ENCODE results near the gene FOXN3. TPM values are rescaled to one million over a fixed set of nuclear protein-coding genes. Genes with fewer than 3 reads are reported as not detected.

Gene FOXN3
- total and polyA plus RNA-seq, 10 donors, result 9.2 to 121 (median 98.3) TPM

DNA sequence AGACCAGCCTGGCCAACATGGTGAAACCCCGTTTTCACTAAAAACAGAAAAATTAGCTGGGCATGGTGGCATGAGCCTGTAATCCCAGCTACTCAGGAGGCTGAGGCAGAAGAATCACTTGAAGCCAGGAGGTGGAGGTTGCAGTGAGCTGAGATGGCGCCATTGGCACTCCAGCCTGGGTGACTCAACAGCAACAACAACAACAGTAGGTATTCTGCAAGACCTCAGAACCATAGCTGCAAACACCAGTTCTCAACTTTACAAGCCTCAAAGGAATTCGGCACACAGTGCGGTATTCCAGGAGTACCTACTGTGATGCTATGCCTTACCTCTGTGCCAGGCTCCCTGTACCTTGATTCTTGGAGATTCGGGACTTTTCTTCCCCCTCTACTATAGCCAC lies 15.8 kb downstream of the FOXN3 start:
- DNase-seq, result no peak
- no peak overlapping the region for H3K27ac ChIP-seq
- WGBS, 5 donors, result 84 to 96% (median 94%) methylated on average over 5 of the region's 5 CpGs
- no peaks in the 10 kb centered on the region for H3K9me3 ChIP-seq
- no peak overlapping the region for H3K4me3 ChIP-seq
- H3K27me3 ChIP-seq (replicated peaks in 1 of 7), result no peaks in the 10 kb centered on the region
- peaks cover 0 to 37% (median 0%) of the 10 kb centered on the region in 6 donors for H3K36me3 ChIP-seq
- intact Hi-C loops (cut with DNase I; ENCODE audit: low total_unique reads), result no loop called here
- H3K4me1 ChIP-seq, result peaks cover 5 to 72% (median 22%) of the 10 kb centered on the region in 6 donors
- TF ChIP-seq POLR2A (IDR thresholded peaks at IDR 0.05) (no peak), CTCF (IDR thresholded peaks at IDR 0.05 in 8 of 11, conservative IDR thresholded peaks at IDR 0.05 in 3 of 11) (no peak), POLR2AphosphoS5 (IDR thresholded peaks at IDR 0.05) (no peak)

GRCh38 chr14:89400529-89400928 lies 16.5 kb downstream of the FOXN3 start:
- H3K36me3 ChIP-seq, result peaks cover 0 to 31% (median 0%) of the 10 kb centered on the region in 6 donors
- no peaks in the 10 kb centered on the region for H3K27me3 ChIP-seq (replicated peaks in 1 of 7)
- DNase-seq, result no peak
- no peak for TF ChIP-seq POLR2A (IDR thresholded peaks at IDR 0.05)
- no peak for TF ChIP-seq POLR2AphosphoS5 (IDR thresholded peaks at IDR 0.05)
- TF ChIP-seq CTCF (IDR thresholded peaks at IDR 0.05 in 8 of 11, conservative IDR thresholded peaks at IDR 0.05 in 3 of 11), result no peak
- intact Hi-C loops (cut with DNase I; ENCODE audit: low total_unique reads), result no loop called here
- H3K27ac ChIP-seq, result no peak overlapping the region
- WGBS, 5 donors, result 96 to 97% (median 97%) methylated on average over 2 of the region's 2 CpGs
- peaks cover 5 to 77% (median 23%) of the 10 kb centered on the region in 6 donors for H3K4me1 ChIP-seq
- H3K4me3 ChIP-seq, result no peak overlapping the region
- no peaks in the 10 kb centered on the region for H3K9me3 ChIP-seq

GRCh38 chr14:89399594-89400068 lies 17.4 kb downstream of the FOXN3 start:
- Histone ChIP-seq H3K27me3 (replicated peaks in 1 of 7) (no peaks in the 10 kb centered on the region), H3K36me3 (peaks cover 0 to 22% (median 0%) of the 10 kb centered on the region in 6 donors), H3K27ac (peak overlapping the region in 5 of 8 donors; percentile 8 to 40 (median 37)), H3K4me1 (peaks cover 5 to 80% (median 26%) of the 10 kb centered on the region in 6 donors), H3K9me3 (no peaks in the 10 kb centered on the region), H3K4me3 (no peak overlapping the region)
- intact Hi-C loops (cut with DNase I; ENCODE audit: low total_unique reads), result no loop called here
- DNase-seq, result no peak
- WGBS, 5 donors, result 45 to 65% (median 56%) methylated on average over 10 of the region's 10 CpGs
- no peak for TF ChIP-seq POLR2A (IDR thresholded peaks at IDR 0.05)

- Histone ChIP-seq H3K4me3 (no peak overlapping the region), H3K36me3 (peaks cover 0 to 19% (median 0%) of the 10 kb centered on the region in 6 donors), H3K4me1 (peaks cover 5 to 83% (median 27%) of the 10 kb centered on the region in 6 donors), H3K9me3 (no peaks in the 10 kb centered on the region), H3K27ac (peak overlapping the region in 5 of 8 donors; percentile 8 to 40 (median 37)), H3K27me3 (replicated peaks in 1 of 7) (no peaks in the 10 kb centered on the region)
- TF ChIP-seq POLR2A (IDR thresholded peaks at IDR 0.05) (no peak), CTCF (IDR thresholded peaks at IDR 0.05 in 8 of 11, conservative IDR thresholded peaks at IDR 0.05 in 3 of 11) (no peak)
- 74 to 83% (median 79%) methylated on average over 7 of the region's 7 CpGs for WGBS, 5 donors
- DNase-seq, result no peak
- intact Hi-C loops (cut with DNase I; ENCODE audit: low total_unique reads), result no loop called here
These were observed 17.9 kb downstream of the FOXN3 start for GRCh38 chr14:89399157-89399556.
